ENCODE results near the gene SMCO4. TPM values are rescaled to one million over a fixed set of nuclear protein-coding genes. Genes with fewer than 3 reads are reported as not detected.

SMCO4 gene
- total RNA-seq, 1 donor = 15.6 TPM

- Histone ChIP-seq H3K4me3 (ENCODE audit: insufficient read depth, low read length) (no peak overlapping the region), H3K79me2 (ENCODE audit: insufficient read depth, low read length) (no peaks in the 10 kb centered on the region)
Measured at GRCh38 chr11:93491973-93492372, 51.2 kb downstream of the SMCO4 start.

GRCh38 chr11:93490996-93491618 lies 52.1 kb downstream of the SMCO4 start:
- peaks cover 13% of the 10 kb centered on the region for H3K4me1 ChIP-seq (ENCODE audit: insufficient read depth, low read length)
- peaks cover 3% of the 10 kb centered on the region for H3K36me3 ChIP-seq (ENCODE audit: insufficient read depth, low read length)
- H2AFZ ChIP-seq (ENCODE audit: low read length) = no peak overlapping the region
- H3K9me3 ChIP-seq (ENCODE audit: low read depth, low read length) = no peaks in the 10 kb centered on the region
- no peak overlapping the region for H3K4me2 ChIP-seq (ENCODE audit: insufficient read depth, low read length)
- no peaks in the 10 kb centered on the region for H3K27me3 ChIP-seq (ENCODE audit: insufficient read depth, low read length)
- H3K79me2 ChIP-seq (ENCODE audit: insufficient read depth, low read length) = no peaks in the 10 kb centered on the region
- H3K27ac ChIP-seq (ENCODE audit: low read depth, low read length) = no peak overlapping the region
- DNase-seq (ENCODE audit: insufficient read length, low spot score, missing footprints) = no peak
- no peak overlapping the region for H3K4me3 ChIP-seq (ENCODE audit: insufficient read depth, low read length)
- TF ChIP-seq CTCF (IDR thresholded peaks at IDR 0.05; ENCODE audit: extremely low read depth, low read depth, low read length) = no peak
- peaks cover 10% of the 10 kb centered on the region for H4K20me1 ChIP-seq (ENCODE audit: insufficient read depth, low read length)

More at GRCh38 chr11:93491973-93492372, 51.2 kb downstream of the SMCO4 start:
- DNase-seq (ENCODE audit: insufficient read length, low spot score, missing footprints) = no peak
- no peak for TF ChIP-seq CTCF (IDR thresholded peaks at IDR 0.05; ENCODE audit: extremely low read depth, low read depth, low read length)
- H3K4me2 ChIP-seq (ENCODE audit: insufficient read depth, low read length) = no peak overlapping the region
- H3K36me3 ChIP-seq (ENCODE audit: insufficient read depth, low read length) = peaks cover 3% of the 10 kb centered on the region
- H3K4me1 ChIP-seq (ENCODE audit: insufficient read depth, low read length) = peaks cover 13% of the 10 kb centered on the region
- peaks cover 10% of the 10 kb centered on the region for H4K20me1 ChIP-seq (ENCODE audit: insufficient read depth, low read length)
- no peaks in the 10 kb centered on the region for H3K27me3 ChIP-seq (ENCODE audit: insufficient read depth, low read length)
- H3K27ac ChIP-seq (ENCODE audit: low read depth, low read length) = no peak overlapping the region
- no peaks in the 10 kb centered on the region for H3K9me3 ChIP-seq (ENCODE audit: low read depth, low read length)
- H2AFZ ChIP-seq (ENCODE audit: low read length) = no peak overlapping the region

DNA sequence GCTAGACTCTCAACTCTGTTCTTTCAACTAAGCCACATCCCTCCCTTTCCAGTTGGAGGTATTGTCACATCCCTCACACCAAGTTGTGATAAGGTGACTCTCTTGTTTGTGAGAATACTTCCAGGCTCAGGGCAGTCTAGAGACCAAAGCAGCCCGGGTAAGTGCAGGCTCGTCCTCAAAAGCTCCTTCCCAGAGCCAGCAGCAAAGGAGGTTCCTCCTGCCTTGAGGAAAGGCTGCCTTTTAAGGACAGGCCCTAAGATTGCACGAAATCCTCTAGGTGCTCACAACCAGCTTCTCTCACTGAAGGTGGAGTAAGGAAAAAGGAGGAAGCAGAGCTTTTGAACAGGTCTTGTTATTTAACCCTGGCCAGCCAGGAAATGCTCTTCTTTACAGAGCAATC lies 53.4 kb downstream of the SMCO4 start:
- DNase-seq (ENCODE audit: insufficient read length, low spot score, missing footprints) = no peak
- Histone ChIP-seq H3K79me2 (ENCODE audit: insufficient read depth, low read length) (no peaks in the 10 kb centered on the region), H4K20me1 (ENCODE audit: insufficient read depth, low read length) (peaks cover 17% of the 10 kb centered on the region)

More for the DNA sequence above, 53.4 kb downstream of the SMCO4 start:
- no peak overlapping the region for H3K4me3 ChIP-seq (ENCODE audit: insufficient read depth, low read length)
- no peak overlapping the region for H3K27ac ChIP-seq (ENCODE audit: low read depth, low read length)
- TF ChIP-seq CTCF (IDR thresholded peaks at IDR 0.05; ENCODE audit: extremely low read depth, low read depth, low read length) = no peak
- no peak overlapping the region for H3K4me2 ChIP-seq (ENCODE audit: insufficient read depth, low read length)
- no peak overlapping the region for H2AFZ ChIP-seq (ENCODE audit: low read length)
- no peaks in the 10 kb centered on the region for H3K9me3 ChIP-seq (ENCODE audit: low read depth, low read length)
- peaks cover 11% of the 10 kb centered on the region for H3K4me1 ChIP-seq (ENCODE audit: insufficient read depth, low read length)
- H3K36me3 ChIP-seq (ENCODE audit: insufficient read depth, low read length) = no peaks in the 10 kb centered on the region
- no peaks in the 10 kb centered on the region for H3K27me3 ChIP-seq (ENCODE audit: insufficient read depth, low read length)
